Omental fat pad (tissue), 4 donors: ENCODE data around the gene GNG2. TPM values are rescaled to one million over a fixed set of nuclear protein-coding genes. Genes with fewer than 3 reads are reported as not detected.

Source experiments
- ATAC-seq: fragments of 150-250 bp; one replicate; pipeline ENCODE4 v1.9.1; 2016; ENCODE audit warnings: mild to moderate bottlenecking, moderate library complexity; ENCODE audit not compliant: low FRiP score
- DNase-seq: peaks from one replicate; pipeline ENCODE4 v3.0.0-alpha.2; 2019; ENCODE audit warnings: low spot score
- CTCF ChIP-seq, 3 donors: fragments of 450-650 bp; IDR thresholded peaks; one replicate each; pipeline ENCODE4 v1.5.1; 2016 to 2017; ENCODE audit warnings: antibody characterized with exemption in 3 of 3, mild to moderate bottlenecking in 3 of 3, moderate library complexity in 2 of 3
- total RNA-seq, 4 donors: library from RNA; depleted of rRNA; stranded (reverse); fragments of >200 nt; gene quantifications; one replicate each; pipeline ENCODE4 v1.1.0, GENCODE V29; 2016

Gene GNG2
- total RNA-seq, 4 donors from 2014 or later = 40.7 to 85.6 (median 54.0) TPM

- no peak for ATAC-seq
- no peak for DNase-seq
- no peak for TF ChIP-seq CTCF (IDR thresholded peaks at IDR 0.05)
Observed at GRCh38 chr14:51990488-51990887, 130.1 kb downstream of the GNG2 start.

DNA sequence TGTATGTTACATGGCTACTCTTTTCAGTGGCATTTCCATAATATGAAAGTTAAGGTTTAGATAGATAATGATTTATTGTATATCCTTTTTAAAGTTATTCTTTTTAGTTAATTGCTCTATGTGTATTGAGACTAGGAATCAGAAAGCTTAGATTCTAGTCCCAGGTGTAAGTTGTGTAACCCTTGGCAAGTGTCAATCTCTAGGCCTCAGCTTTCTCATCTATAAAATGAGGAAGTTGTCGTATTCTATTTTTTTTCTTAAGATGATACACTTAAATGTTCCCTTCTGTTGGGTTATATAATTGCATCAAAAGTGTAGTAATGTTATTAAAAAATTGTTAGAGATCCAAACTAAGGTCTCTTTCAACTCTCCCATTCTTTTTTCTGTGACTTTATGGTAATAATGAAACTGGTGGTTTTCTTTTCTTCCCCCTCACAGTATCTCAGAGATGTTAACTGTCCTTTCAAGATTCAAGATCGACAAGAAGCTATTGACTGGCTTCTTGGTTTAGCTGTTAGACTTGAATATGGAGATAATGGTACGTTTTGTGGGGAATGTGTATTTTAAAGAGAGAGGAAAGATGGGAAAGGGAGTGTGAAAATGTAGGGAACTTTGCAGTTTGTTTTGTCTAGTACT is 133.0 kb downstream of the GNG2 start:
- no peak for ATAC-seq
- DNase-seq = no peak
- no peak for TF ChIP-seq CTCF (IDR thresholded peaks at IDR 0.05)

DNA sequence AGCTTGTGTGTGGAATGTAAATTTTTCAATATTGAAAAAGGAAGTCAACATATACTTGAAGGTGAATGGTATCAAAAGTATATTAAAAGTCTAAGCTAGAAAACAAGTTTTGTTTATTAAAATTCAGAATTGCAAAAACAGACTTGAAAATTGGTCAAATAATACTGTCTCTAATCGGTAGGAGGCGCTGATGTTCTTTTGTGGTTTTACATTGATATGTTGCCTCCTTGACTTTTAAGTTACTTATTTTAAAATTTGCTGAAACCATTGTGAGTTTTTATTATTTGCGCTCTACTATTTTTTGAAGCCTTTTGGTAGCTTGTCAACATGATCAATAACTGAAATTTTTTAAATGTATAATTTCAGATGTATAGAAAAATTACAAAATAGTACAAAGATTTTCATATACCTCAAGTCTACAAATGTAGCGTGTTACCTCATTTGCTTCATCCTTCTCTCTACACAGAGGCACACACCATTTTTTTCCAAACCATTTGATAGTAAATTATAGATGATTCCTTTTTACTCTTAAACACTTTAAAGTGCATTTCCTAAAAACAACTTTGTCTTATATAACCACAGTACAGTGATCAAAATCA is 135.8 kb downstream of the GNG2 start:
- no peak for DNase-seq
- no peak for ATAC-seq
- TF ChIP-seq CTCF (IDR thresholded peaks at IDR 0.05) = no peak

- ATAC-seq = no peak
- TF ChIP-seq CTCF (IDR thresholded peaks at IDR 0.05) = no peak
- DNase-seq = no peak
Observed at GRCh38 chr14:51998348-51998747, 137.9 kb downstream of the GNG2 start.

GRCh38 chr14:51999084-51999483 is 138.7 kb downstream of the GNG2 start:
- no peak for ATAC-seq
- DNase-seq = no peak
- TF ChIP-seq CTCF (IDR thresholded peaks at IDR 0.05) = no peak

- ATAC-seq = no peak
- DNase-seq = no peak
- no peak for TF ChIP-seq CTCF (IDR thresholded peaks at IDR 0.05)
Observed at GRCh38 chr14:52000019-52000582, 139.7 kb downstream of the GNG2 start.

- DNase-seq (no peak), ATAC-seq (no peak)
- TF ChIP-seq CTCF (IDR thresholded peaks at IDR 0.05) = no peak
Observed at GRCh38 chr14:52000696-52001095, 140.3 kb downstream of the GNG2 start.
